NCI-H1048 (cell line): ENCODE measurements around the gene THOC2.
"Not testable (repeated sequence)": the region's sequence is repeated elsewhere in the genome, so short reads cannot be mapped to it uniquely, and the experiment has no call there.

Experiments used
- DNase-seq: peaks from one replicate; lab custom pipeline; 2025; lab: John Stamatoyannopoulos, UW

THOC2 gene

GRCh38 chrX:123738378-123738940, 5.6 kb upstream of the THOC2 start:
- DNase-seq, result no peak

GRCh38 chrX:123736333-123736921, 3.6 kb upstream of the THOC2 start:
- DNase-seq, result no peak

GRCh38 chrX:123735137-123735536, 2.3 kb upstream of the THOC2 start:
- DNase-seq, result not testable (repeated sequence)

- not testable (repeated sequence) for DNase-seq
These were observed 1.2 kb upstream of the THOC2 start for GRCh38 chrX:123734079-123734478.

GRCh38 chrX:123731987-123732669, 724 bp downstream of the THOC2 start:
- DNase-seq, result no peak

GRCh38 chrX:123731258-123731986, 1.4 kb downstream of the THOC2 start:
- DNase-seq, result no peak

- no peak for DNase-seq
These were observed 4.3 kb downstream of the THOC2 start for GRCh38 chrX:123728554-123728953.

- no peak for DNase-seq
These were observed 4.8 kb downstream of the THOC2 start for GRCh38 chrX:123728016-123728415.

- not testable (repeated sequence) for DNase-seq
These were observed 10.7 kb downstream of the THOC2 start for GRCh38 chrX:123722193-123722592.

GRCh38 chrX:123720486-123720885, 12.4 kb downstream of the THOC2 start:
- no peak for DNase-seq

- DNase-seq, result no peak
These were observed 19.0 kb downstream of the THOC2 start for GRCh38 chrX:123713841-123714240.

- DNase-seq, result no peak
These were observed 19.4 kb downstream of the THOC2 start for GRCh38 chrX:123713434-123713833.

GRCh38 chrX:123711201-123711600, 21.7 kb downstream of the THOC2 start:
- not testable (repeated sequence) for DNase-seq

- DNase-seq, result no peak
These were observed 28.1 kb downstream of the THOC2 start for GRCh38 chrX:123704781-123705180.

- no peak for DNase-seq
These were observed 33.8 kb downstream of the THOC2 start for GRCh38 chrX:123698979-123699520.

GRCh38 chrX:123696334-123696733, 36.5 kb downstream of the THOC2 start:
- no peak for DNase-seq

- DNase-seq, result no peak
These were observed 37.6 kb downstream of the THOC2 start for GRCh38 chrX:123695242-123695641.

GRCh38 chrX:123691776-123692175, 41.1 kb downstream of the THOC2 start:
- DNase-seq, result no peak

GRCh38 chrX:123688524-123688923, 44.3 kb downstream of the THOC2 start:
- DNase-seq, result no peak

- no peak for DNase-seq
These were observed 47.6 kb downstream of the THOC2 start for GRCh38 chrX:123685232-123685631.

- no peak for DNase-seq
These were observed 50.7 kb downstream of the THOC2 start for GRCh38 chrX:123682186-123682585.

- DNase-seq, result not testable (repeated sequence)
These were observed 53.0 kb downstream of the THOC2 start for GRCh38 chrX:123679733-123680460.
